Loucy (cell line): ENCODE measurements around the gene MISP.

Experiments
- H2AFZ ChIP-seq: fragments of 200-600 bp; sonication (generic); 2 replicates; pipeline ENCODE4 v1.6.0; 2016; ENCODE audit warnings: antibody characterized with exemption, mild to moderate bottlenecking, low read length, moderate library complexity
- H3F3A ChIP-seq: fragments of 200-600 bp; 2 replicates; pipeline ENCODE4 v1.6.0; 2016; ENCODE audit warnings: antibody characterized with exemption, low read depth, mild to moderate bottlenecking
- H3K27me3 ChIP-seq: fragments of 200-600 bp; sonication (generic); 2 replicates; pipeline ENCODE4 v1.6.1; 2014; ENCODE audit warnings: low read length, mild to moderate bottlenecking; ENCODE audit not compliant: insufficient read depth, poor library complexity, severe bottlenecking
- H3K36me3 ChIP-seq: fragments of 200-600 bp; sonication (generic); 2 replicates; pipeline ENCODE4 v1.6.1; 2016; ENCODE audit warnings: low read length; ENCODE audit not compliant: insufficient read depth
- H3K4me1 ChIP-seq: fragments of 200-600 bp; sonication (generic); 2 replicates; pipeline ENCODE4 v1.5.1; 2014; ENCODE audit warnings: low read length, mild to moderate bottlenecking; ENCODE audit not compliant: insufficient read depth, poor library complexity, severe bottlenecking
- H3K4me2 ChIP-seq: fragments of 200-600 bp; sonication (generic); 2 replicates; pipeline ENCODE4 v1.6.0; 2014; ENCODE audit warnings: antibody characterized with exemption, low read length, low read depth, mild to moderate bottlenecking; ENCODE audit not compliant: poor library complexity, severe bottlenecking
- H3K4me3 ChIP-seq: fragments of 200-600 bp; sonication (generic); 2 replicates; pipeline ENCODE4 v1.5.1; 2014; ENCODE audit warnings: low read length, mild to moderate bottlenecking, mixed read lengths; ENCODE audit not compliant: poor library complexity, severe bottlenecking
- H3K79me2 ChIP-seq: fragments of 200-600 bp; sonication (generic); 2 replicates; pipeline ENCODE4 v1.6.1; 2014; ENCODE audit warnings: low read length; ENCODE audit not compliant: insufficient read depth
- H3K9ac ChIP-seq: fragments of 200-600 bp; sonication (generic); 2 replicates; pipeline ENCODE4 v1.6.0; 2014; ENCODE audit warnings: mild to moderate bottlenecking, low read depth, low read length, moderate library complexity; ENCODE audit not compliant: poor library complexity, severe bottlenecking
- H3K9me2 ChIP-seq: fragments of 200-600 bp; sonication (generic); replicated peaks from 2 replicates; pipeline ENCODE4 v1.6.1; 2016; ENCODE audit warnings: low read depth, low read length, mixed read lengths
- H3K9me3 ChIP-seq: fragments of 200-600 bp; sonication (generic); 2 replicates; pipeline ENCODE4 v1.6.1; 2014; ENCODE audit warnings: mild to moderate bottlenecking, antibody characterized with exemption, low read length, low read depth; ENCODE audit not compliant: insufficient read depth
- H4K20me1 ChIP-seq: fragments of 200-600 bp; sonication (generic); 2 replicates; pipeline ENCODE4 v1.6.0; 2014; ENCODE audit warnings: antibody characterized with exemption, low read length, mild to moderate bottlenecking; ENCODE audit not compliant: insufficient read depth, poor library complexity, severe bottlenecking
- CTCF ChIP-seq: fragments of 200-600 bp; sonication (generic); conservative IDR thresholded peaks from 2 replicates; pipeline ENCODE4 v1.5.1; 2014; ENCODE audit warnings: mild to moderate bottlenecking, antibody characterized with exemption, low read length
- EZH2phosphoT487 ChIP-seq: fragments of 200-600 bp; IDR thresholded peaks from 2 replicates; pipeline ENCODE4 v1.6.1; 2018; ENCODE audit warnings: antibody characterized with exemption, mild to moderate bottlenecking, moderate library complexity, borderline replicate concordance

MISP gene

DNA sequence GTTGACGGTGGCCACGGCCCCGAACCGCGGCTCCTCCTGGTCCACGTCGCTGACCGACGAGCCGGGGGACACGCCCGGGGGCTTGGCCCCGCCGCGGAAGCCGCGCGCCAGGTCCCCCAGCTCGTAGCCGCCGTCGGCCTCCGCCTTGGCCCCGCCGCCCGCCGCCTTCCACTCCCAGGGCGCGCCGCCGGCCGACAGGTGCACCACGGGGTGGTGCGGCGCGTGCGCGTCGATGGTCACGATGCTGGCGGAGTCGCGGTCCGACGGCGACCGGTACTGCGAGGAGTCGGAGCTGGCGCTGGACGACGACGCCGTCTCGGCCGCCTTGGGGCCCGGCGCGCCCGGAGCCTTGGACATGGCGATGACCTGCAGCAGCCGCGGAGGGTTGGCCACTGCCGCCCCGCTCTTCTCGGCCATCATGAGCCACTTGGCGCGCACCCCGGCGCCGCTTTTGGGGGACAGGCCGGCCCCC, 61.9 kb downstream of the MISP start:
- H3F3A ChIP-seq: peaks cover 18% of the 10 kb centered on the region; the same call in 1 of the 2 replicates
- H3K27me3 ChIP-seq: no peaks in the 10 kb centered on the region
- no peak overlapping the region for H3K4me3 ChIP-seq
- H2AFZ ChIP-seq: no peak overlapping the region
- peaks cover 15% of the 10 kb centered on the region for H3K79me2 ChIP-seq
- no peaks in the 10 kb centered on the region for H3K9me2 ChIP-seq
- H3K9me3 ChIP-seq: no peaks in the 10 kb centered on the region
- no peak overlapping the region for H3K4me2 ChIP-seq
- H3K36me3 ChIP-seq: peaks cover 59% of the 10 kb centered on the region; the same call in 1 of the 2 replicates
- no peak overlapping the region for H3K9ac ChIP-seq
- TF ChIP-seq EZH2phosphoT487 (no peak), CTCF (no peak)
- H3K4me1 ChIP-seq: no peaks in the 10 kb centered on the region
- peaks cover 41% of the 10 kb centered on the region for H4K20me1 ChIP-seq

DNA sequence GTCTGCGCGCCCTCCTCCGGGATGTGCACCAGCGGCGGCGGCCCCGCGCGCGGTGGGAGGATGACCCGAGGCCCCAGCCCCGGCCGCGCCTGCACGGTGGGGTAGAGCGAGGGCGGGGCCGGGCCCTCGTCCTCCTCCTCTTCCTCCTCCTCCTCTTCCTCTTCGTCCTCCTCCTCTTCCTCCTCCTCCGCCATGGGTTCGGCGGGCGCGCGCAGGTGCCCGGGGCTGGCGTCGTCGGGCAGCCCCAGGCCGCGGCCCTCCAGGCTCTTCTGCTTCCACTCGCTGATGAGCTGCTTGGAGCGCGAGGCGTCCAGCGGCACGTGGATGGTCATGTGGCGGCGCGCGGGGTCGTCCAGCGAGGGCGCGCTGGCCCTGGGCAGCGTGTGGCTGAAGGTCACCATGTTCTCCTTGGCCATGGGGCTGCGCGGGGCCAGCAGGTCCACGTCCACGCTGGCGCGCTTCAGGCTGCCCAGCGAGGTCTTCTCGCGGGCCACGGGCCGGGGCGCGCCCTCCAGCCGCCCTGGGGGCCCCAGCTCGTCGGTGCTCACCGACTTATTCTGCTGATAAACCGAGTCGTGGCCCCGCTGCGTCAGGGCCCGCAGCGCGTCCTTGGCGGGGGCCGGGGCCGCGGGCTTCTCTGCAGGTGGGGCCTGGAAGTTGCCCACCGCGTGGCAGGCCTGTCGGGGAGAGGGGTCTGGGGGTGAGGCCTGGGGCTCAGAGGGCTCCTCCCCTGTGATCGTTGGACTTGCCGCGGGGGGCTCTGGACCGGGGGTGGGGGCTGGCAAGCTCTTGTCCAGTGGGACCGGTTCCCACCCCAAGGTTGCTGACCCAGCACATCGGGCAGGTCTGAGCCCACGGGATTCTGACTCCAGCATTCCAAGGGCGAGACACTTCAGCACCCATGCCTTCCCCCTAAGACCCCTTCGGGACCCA, 62.6 kb downstream of the MISP start:
- TF ChIP-seq CTCF (no peak), EZH2phosphoT487 (no peak)
- H3K4me1 ChIP-seq: no peaks in the 10 kb centered on the region
- H3K79me2 ChIP-seq: peaks cover 8% of the 10 kb centered on the region; the same call in 1 of the 2 replicates
- H3F3A ChIP-seq: peaks cover 18% of the 10 kb centered on the region; the same call in 1 of the 2 replicates
- no peaks in the 10 kb centered on the region for H3K27me3 ChIP-seq
- no peak overlapping the region for H2AFZ ChIP-seq
- no peak overlapping the region for H3K9ac ChIP-seq
- no peak overlapping the region for H3K4me3 ChIP-seq
- peaks cover 52% of the 10 kb centered on the region; the same call in 1 of the 2 replicates for H3K36me3 ChIP-seq
- peaks cover 34% of the 10 kb centered on the region for H4K20me1 ChIP-seq
- H3K4me2 ChIP-seq: no peak overlapping the region
- no peaks in the 10 kb centered on the region for H3K9me3 ChIP-seq
- H3K9me2 ChIP-seq: no peaks in the 10 kb centered on the region
